Body of pancreas (tissue), 4 donors: ENCODE data around the gene PTCD1. TPM values are rescaled to one million over a fixed set of nuclear protein-coding genes. Genes with fewer than 3 reads are reported as not detected.

Source experiments
- ATAC-seq: fragments of 150-250 bp; one replicate; pipeline ENCODE4 v1.9.1; 2016
- DNase-seq, 4 donors: peaks; one replicate each; pipeline ENCODE4 v3.0.0-alpha.2; 2019
- H3K27ac ChIP-seq, 4 donors: fragments of 200-600 bp; sonication (generic); 1 replicate in 3 of 4; 2 replicates in 1 of 4; pipeline versions ENCODE4 v1.5.1 to v1.6.1; 2016 to 2019; ENCODE audit warnings: mild to moderate bottlenecking in 1 of 4, mixed read lengths in 1 of 4, moderate library complexity in 1 of 4
- H3K27me3 ChIP-seq, 2 donors: fragments of 200-600 bp; sonication (generic); one replicate each; pipeline ENCODE4 v1.6.0; 2016; ENCODE audit warnings: mild to moderate bottlenecking in 1 of 2
- H3K36me3 ChIP-seq, 2 donors: fragments of 200-600 bp; sonication (generic); replicated peaks in 1 of 2; 2 replicates each; pipeline ENCODE4 v1.5.1; 2016; ENCODE audit warnings: low read depth in 2 of 2; ENCODE audit not compliant: insufficient read depth in 1 of 2
- H3K4me1 ChIP-seq: fragments of 200-600 bp; sonication (generic); one replicate; pipeline ENCODE4 v1.6.0; 2016
- H3K4me3 ChIP-seq, 2 donors: fragments of 200-600 bp; sonication (generic); 1 replicate in 1 of 2; 2 replicates in 1 of 2; pipeline ENCODE4 v1.5.1; 2016 to 2019
- H3K9me3 ChIP-seq, 3 donors: fragments of 200-600 bp; sonication (generic); 1 replicate in 2 of 3; 2 replicates in 1 of 3; pipeline ENCODE4 v1.5.1; 2016
- POLR2A ChIP-seq, 3 donors: fragments of 450-650 bp; IDR thresholded peaks; one replicate each; pipeline ENCODE4 v1.6.1; 2016; ENCODE audit warnings: antibody characterized with exemption in 3 of 3, mild to moderate bottlenecking in 2 of 3
- WGBS, 2 donors: methylation state at CpG; one replicate each; pipeline ENCODE4 v1.1.5; 2017; 5-methylcytosine and 5-hydroxymethylcytosine counted together
- intact Hi-C: fragments of 100-400 bp; cut with DNase I; formaldehyde crosslinking; loops from one replicate; pipeline ENCODE4 v1.15.1; 2023
- total RNA-seq, 2 donors: library from RNA; depleted of rRNA; stranded (reverse); fragments of >200 nt; gene quantifications; one replicate each; pipeline ENCODE4 v1.1.0, GENCODE V29; 2016
- TF ChIP-seq, protein P1 (sequence below), 7 experiments: fragments of 450-650 bp in 4 of 7; fragments of 200-600 bp in 3 of 7; sonication (generic) in 3 of 7; IDR thresholded peaks; one replicate each; pipeline ENCODE4 v1.5.1; 2016 to 2019; ENCODE audit warnings: antibody characterized with exemption in 7 of 7

PTCD1 gene
- total RNA-seq, 2 donors from 2014 or later: 1.6 to 3.4 TPM

DNA sequence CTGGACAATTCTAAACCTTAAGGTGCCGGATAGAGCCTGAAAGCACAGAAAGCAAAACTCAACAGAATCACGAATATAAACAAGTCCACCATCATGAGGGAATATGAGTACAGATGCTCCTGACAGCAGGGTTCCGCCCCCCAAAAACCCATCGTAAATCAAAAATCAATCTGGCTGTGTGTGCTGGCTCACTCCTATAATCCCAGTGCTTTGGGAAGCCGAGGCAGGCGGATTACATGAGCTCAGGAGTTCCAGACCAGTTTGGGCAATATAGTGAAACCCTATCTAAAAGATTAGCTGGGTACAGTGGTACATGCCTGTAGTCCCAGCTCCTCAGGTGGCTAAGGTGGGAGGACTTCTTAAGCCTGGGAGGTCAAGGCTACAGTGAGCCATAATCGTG is 17.6 kb downstream of the PTCD1 start:
- Histone ChIP-seq H3K9me3 (no peaks in the 10 kb centered on the region), H3K4me1 (no peaks in the 10 kb centered on the region), H3K27ac (no peak overlapping the region), H3K36me3 (peaks cover 21 to 40% of the 10 kb centered on the region in 2 donors), H3K4me3 (no peak overlapping the region), H3K27me3 (no peaks in the 10 kb centered on the region)
- intact Hi-C loops: no loop called here
- no peak for DNase-seq
- no peak for ATAC-seq
- TF ChIP-seq, protein P1, sequence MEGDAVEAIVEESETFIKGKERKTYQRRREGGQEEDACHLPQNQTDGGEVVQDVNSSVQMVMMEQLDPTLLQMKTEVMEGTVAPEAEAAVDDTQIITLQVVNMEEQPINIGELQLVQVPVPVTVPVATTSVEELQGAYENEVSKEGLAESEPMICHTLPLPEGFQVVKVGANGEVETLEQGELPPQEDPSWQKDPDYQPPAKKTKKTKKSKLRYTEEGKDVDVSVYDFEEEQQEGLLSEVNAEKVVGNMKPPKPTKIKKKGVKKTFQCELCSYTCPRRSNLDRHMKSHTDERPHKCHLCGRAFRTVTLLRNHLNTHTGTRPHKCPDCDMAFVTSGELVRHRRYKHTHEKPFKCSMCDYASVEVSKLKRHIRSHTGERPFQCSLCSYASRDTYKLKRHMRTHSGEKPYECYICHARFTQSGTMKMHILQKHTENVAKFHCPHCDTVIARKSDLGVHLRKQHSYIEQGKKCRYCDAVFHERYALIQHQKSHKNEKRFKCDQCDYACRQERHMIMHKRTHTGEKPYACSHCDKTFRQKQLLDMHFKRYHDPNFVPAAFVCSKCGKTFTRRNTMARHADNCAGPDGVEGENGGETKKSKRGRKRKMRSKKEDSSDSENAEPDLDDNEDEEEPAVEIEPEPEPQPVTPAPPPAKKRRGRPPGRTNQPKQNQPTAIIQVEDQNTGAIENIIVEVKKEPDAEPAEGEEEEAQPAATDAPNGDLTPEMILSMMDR (IDR thresholded peaks at IDR 0.05): no peak
- no peak for TF ChIP-seq POLR2A (IDR thresholded peaks at IDR 0.05)
- 77 to 78% methylated on average over 7 of the region's 7 CpGs for WGBS, 2 donors

DNA sequence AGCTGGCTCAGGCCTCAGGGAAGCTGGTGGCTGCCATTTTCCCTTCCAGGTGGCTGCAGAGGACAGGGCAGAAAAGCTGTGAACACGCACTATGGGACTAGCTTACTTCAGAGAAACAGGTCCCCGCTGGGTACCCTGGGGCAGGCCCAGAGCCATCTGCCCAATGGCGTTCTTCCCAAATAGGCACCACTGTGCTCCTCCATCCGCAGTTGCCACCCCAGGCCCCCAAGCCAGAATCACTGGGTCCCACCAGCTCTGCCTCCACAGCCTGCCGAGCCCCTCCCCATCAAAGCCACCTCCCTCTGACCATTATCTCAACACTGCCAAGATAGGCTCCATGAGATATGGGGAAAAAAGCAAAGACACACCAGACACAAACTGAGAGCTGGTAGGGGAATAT is 18.4 kb downstream of the PTCD1 start:
- H3K4me1 ChIP-seq: peaks cover 3% of the 10 kb centered on the region
- peaks cover 21 to 42% of the 10 kb centered on the region in 2 donors for H3K36me3 ChIP-seq

DNA sequence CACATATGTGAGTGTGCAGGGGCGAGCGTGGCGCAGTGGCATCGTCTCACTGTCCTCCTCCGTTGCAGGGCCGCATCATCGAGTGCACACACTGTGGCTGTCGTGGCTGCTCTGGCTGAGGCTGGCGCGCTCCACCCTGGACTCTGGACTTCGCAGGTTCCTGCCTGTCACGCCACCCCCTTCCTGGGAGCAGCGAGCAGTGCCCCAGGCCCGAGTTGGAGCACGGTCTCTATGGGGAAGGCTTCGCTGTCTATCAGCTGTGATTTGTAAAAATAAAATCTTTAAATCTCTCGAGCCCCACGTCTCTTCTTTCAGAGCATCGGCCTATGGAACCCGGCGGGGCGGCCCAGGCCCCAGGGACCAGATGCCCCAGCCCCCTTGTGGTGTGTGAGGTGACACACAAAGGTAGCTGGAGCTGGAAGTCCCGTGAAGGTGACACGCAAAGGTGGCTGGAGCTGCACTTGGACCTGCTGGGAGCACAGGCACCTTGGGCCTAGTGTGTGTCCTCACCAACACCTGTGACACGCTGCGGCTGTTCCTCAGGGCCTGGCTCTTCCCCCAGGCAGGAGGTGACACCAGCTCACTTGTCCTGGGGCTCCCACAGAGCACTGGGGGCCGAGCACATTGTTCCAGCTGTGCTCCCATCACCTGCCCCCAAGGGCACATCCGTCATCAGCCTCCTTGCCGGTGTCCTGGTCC is 19.1 kb downstream of the PTCD1 start:
- Histone ChIP-seq H3K4me1 (peaks cover 4% of the 10 kb centered on the region), H3K4me3 (no peak overlapping the region), H3K9me3 (no peaks in the 10 kb centered on the region), H3K36me3 (peaks cover 21 to 42% of the 10 kb centered on the region in 2 donors), H3K27ac (no peak overlapping the region), H3K27me3 (no peaks in the 10 kb centered on the region)
- TF ChIP-seq, protein P1 (IDR thresholded peaks at IDR 0.05): no peak
- TF ChIP-seq POLR2A (IDR thresholded peaks at IDR 0.05): no peak
- no peak for ATAC-seq
- WGBS, 2 donors: 88 to 93% methylated on average over 16 to 21 of the region's 29 CpGs
- intact Hi-C loops: no loop called here
- DNase-seq: no peak

More for the DNA sequence above, 18.4 kb downstream of the PTCD1 start:
- Histone ChIP-seq H3K9me3 (no peaks in the 10 kb centered on the region), H3K4me3 (no peak overlapping the region), H3K27ac (no peak overlapping the region), H3K27me3 (no peaks in the 10 kb centered on the region)
- ATAC-seq (no peak), DNase-seq (no peak)
- TF ChIP-seq POLR2A (IDR thresholded peaks at IDR 0.05): no peak
- TF ChIP-seq, protein P1 (IDR thresholded peaks at IDR 0.05): no peak
- intact Hi-C loops: no loop called here
- WGBS, 2 donors: 85 to 94% methylated on average over 3 to 5 of the region's 5 CpGs

DNA sequence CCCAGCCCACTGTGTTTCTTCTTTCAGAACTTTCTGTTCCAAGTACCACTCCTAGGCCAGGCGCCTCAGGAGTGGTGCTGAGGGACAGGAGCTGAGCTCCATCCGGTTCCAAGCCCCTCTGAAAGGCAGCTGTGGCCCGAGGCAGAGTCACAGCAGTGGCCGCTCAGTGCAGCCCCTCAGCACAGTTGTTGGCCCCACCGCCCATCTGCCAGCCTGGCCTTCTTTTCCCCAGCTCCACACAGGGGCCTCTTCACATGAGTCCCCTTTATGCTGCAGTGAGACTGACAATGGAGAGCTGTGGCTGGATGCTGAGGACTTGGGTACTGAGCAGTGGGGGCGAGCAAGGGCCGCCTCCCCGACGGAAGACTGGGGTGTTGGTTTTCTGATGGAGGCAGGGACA is 20.3 kb downstream of the PTCD1 start:
- WGBS, 2 donors: 85 to 90% methylated on average over 4 to 9 of the region's 9 CpGs
- no peak overlapping the region for H3K27ac ChIP-seq
- no peaks in the 10 kb centered on the region for H3K27me3 ChIP-seq
- peaks cover 4% of the 10 kb centered on the region for H3K4me1 ChIP-seq
- TF ChIP-seq POLR2A (IDR thresholded peaks at IDR 0.05): no peak
- TF ChIP-seq, protein P1 (IDR thresholded peaks at IDR 0.05): no peak
- no peak overlapping the region for H3K4me3 ChIP-seq
- H3K36me3 ChIP-seq: peaks cover 26 to 40% of the 10 kb centered on the region in 2 donors
- H3K9me3 ChIP-seq: no peaks in the 10 kb centered on the region
- intact Hi-C loops: no loop called here
- DNase-seq (no peak), ATAC-seq (no peak)
